ENCODE data around the gene JOSD1. TPM values are rescaled to one million over a fixed set of nuclear protein-coding genes. Genes with fewer than 3 reads are reported as not detected.
A peak's percentile ranks its signal among the peaks of the same experiment; 100 is the strongest.

JOSD1 gene
- total RNA-seq, 3 donors from 2014 or later, result 82.5 to 98.3 (median 87.9) TPM

DNA sequence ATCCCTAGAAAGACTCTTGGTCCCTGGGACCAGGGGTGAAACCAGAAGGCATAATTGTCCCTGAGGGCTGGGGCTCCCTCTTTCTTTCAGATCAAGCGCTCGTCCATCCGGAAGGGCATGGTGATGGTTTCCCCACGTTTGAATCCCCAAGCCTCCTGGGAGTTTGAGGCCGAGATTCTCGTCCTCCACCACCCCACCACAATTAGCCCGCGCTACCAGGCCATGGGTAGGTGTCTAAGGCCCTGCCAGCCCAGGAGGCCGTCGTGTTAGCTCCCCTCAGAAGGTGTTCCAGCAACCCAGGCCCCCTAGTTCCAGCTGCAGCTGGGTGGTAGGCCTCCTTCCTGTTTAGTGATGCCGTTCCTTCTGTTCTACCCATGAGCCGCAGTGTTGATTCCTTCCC is 26.4 kb upstream of the JOSD1 start:
- Histone ChIP-seq H3K4me1 (ENCODE audit: low read depth) (no peaks in the 10 kb centered on the region), H3K36me3 (ENCODE audit: low read depth) (peaks cover 8% of the 10 kb centered on the region), H3K9me3 (no peaks in the 10 kb centered on the region), H3K4me3 (no peak overlapping the region)
- DNase-seq, result peak in 2 of 3 donors; percentile 15 to 19
- intact Hi-C loops (cut with DNase I, micrococcal nuclease), result no loop called here
- TF ChIP-seq CTCF (IDR thresholded peaks at IDR 0.05), result no peak
- ATAC-seq, result no peak

DNA sequence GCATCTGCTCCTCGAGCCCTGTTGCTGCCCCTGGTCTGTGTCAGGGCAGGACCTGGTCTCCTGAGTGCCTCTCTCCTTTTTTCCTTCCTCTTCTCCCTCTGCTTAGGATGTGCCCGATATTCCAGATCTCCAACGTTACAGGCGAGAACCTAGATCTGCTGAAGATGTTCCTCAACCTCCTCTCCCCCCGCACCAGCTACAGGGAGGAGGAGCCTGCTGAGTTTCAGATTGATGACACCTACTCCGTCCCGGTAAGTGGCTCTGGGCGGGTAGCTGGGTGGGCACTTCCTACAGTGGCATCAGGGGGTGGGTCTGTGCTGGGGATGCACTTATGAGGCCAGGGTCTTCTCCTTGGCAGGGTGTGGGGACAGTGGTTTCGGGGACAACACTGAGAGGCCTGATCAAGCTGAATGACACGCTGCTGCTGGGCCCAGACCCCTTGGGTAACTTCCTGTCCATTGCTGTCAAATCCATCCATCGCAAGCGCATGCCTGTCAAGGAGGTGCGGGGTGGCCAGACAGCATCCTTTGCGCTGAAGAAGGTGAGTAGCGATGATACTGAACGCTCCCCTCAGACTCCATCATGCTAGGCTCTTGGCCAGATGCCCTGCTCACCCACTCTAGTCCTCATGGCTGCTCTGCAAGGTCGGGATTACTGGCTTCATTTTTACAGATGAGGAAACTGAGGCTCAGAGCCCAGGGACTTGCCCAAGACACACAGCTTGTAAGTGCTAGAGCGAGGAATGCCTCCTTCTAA is 25.3 kb upstream of the JOSD1 start:
- no peaks in the 10 kb centered on the region for H3K9me3 ChIP-seq
- DNase-seq, result peak in 2 of 3 donors; percentile 11 to 26

GRCh38 chr22:38724926-38725571 is 24.3 kb upstream of the JOSD1 start:
- Histone ChIP-seq H3K36me3 (ENCODE audit: low read depth) (peaks cover 8% of the 10 kb centered on the region), H3K4me3 (no peak overlapping the region), H3K4me1 (ENCODE audit: low read depth) (no peaks in the 10 kb centered on the region), H3K9me3 (no peaks in the 10 kb centered on the region)
- ATAC-seq (peak; percentile 72), DNase-seq (peak in 1 of 3 donors; percentile 10)
- TF ChIP-seq CTCF (IDR thresholded peaks at IDR 0.05), result no peak
- intact Hi-C loops (cut with DNase I, micrococcal nuclease), result no loop called here

More for the DNA sequence above, 25.3 kb upstream of the JOSD1 start:
- Histone ChIP-seq H3K36me3 (ENCODE audit: low read depth) (peaks cover 8% of the 10 kb centered on the region), H3K4me1 (ENCODE audit: low read depth) (no peaks in the 10 kb centered on the region), H3K4me3 (no peak overlapping the region)
- no peak for ATAC-seq
- intact Hi-C loops (cut with DNase I, micrococcal nuclease), result no loop called here
- no peak for TF ChIP-seq CTCF (IDR thresholded peaks at IDR 0.05)

- no peak for TF ChIP-seq CTCF (IDR thresholded peaks at IDR 0.05)
- intact Hi-C loops (cut with DNase I, micrococcal nuclease), result no loop called here
- Histone ChIP-seq H3K9me3 (no peaks in the 10 kb centered on the region), H3K4me3 (no peak overlapping the region), H3K4me1 (ENCODE audit: low read depth) (no peaks in the 10 kb centered on the region), H3K36me3 (ENCODE audit: low read depth) (peaks cover 3% of the 10 kb centered on the region)
- ATAC-seq (no peak), DNase-seq (peak in 1 of 3 donors; percentile 12)
These were observed 23.4 kb upstream of the JOSD1 start for GRCh38 chr22:38724176-38724575.

GRCh38 chr22:38721551-38721950 is 20.8 kb upstream of the JOSD1 start:
- intact Hi-C loops (cut with DNase I, micrococcal nuclease), result no loop called here
- Histone ChIP-seq H3K36me3 (ENCODE audit: low read depth) (no peaks in the 10 kb centered on the region), H3K4me3 (no peak overlapping the region), H3K4me1 (ENCODE audit: low read depth) (no peaks in the 10 kb centered on the region), H3K9me3 (no peaks in the 10 kb centered on the region)
- no peak for DNase-seq
- ATAC-seq, result no peak
- TF ChIP-seq CTCF (IDR thresholded peaks at IDR 0.05), result no peak
